Fibroblast of lung (primary cell): ENCODE results near the gene SYCE3.

ENCODE experiments used
- CTCF ChIP-seq, 2 donors: IDR thresholded peaks in 1 of 2; conservative IDR thresholded peaks in 1 of 2; 1 replicate in 1 of 2; 2 replicates in 1 of 2; pipeline ENCODE4 v1.5.1; 2011 to 2012; ENCODE audit warnings: low read length in 2 of 2, control low read depth in 1 of 2, inconsistent platforms in 1 of 2, low read depth in 1 of 2, mild to moderate bottlenecking in 1 of 2
- EZH2 ChIP-seq: IDR thresholded peaks from 2 replicates; pipeline ENCODE4 v1.5.1; 2012; ENCODE audit warnings: low read length, control low read depth, mild to moderate bottlenecking; ENCODE audit errors: missing control alignments

GRCh38 chr22:50581031-50581949, 18.6 kb upstream of the SYCE3 start:
- TF ChIP-seq CTCF (conservative IDR thresholded peaks at IDR 0.05 in 1 of 2, IDR thresholded peaks at IDR 0.05 in 1 of 2; ENCODE audit: low read depth in 1 of 2, low read length in 2 of 2) (no peak), EZH2 (no peak)
